Liver (tissue), 9 donors: ENCODE results near the gene POGK. TPM values are rescaled to one million over a fixed set of nuclear protein-coding genes. Genes with fewer than 3 reads are reported as not detected.

Experiments
- DNase-seq: peaks from one replicate; pipeline ENCODE4 v3.0.0-alpha.2; 2017; ENCODE audit warnings: low spot score
- H3K27ac ChIP-seq, 2 donors: one replicate each; pipeline ENCODE4 v1.7.0; 2013; ENCODE audit warnings: inconsistent platforms in 2 of 2, low read length in 2 of 2, control low read depth in 1 of 2, low read depth in 1 of 2, mild to moderate bottlenecking in 1 of 2
- H3K27me3 ChIP-seq, 4 donors: one replicate each; pipeline versions ENCODE4 v1.6.1 to v1.7.0; 2013; ENCODE audit warnings: low read length in 3 of 4, inconsistent platforms in 1 of 4, mild to moderate bottlenecking in 1 of 4, moderate library complexity in 1 of 4; ENCODE audit not compliant: control insufficient read depth in 4 of 4, insufficient read depth in 4 of 4
- H3K36me3 ChIP-seq, 4 donors: one replicate each; pipeline versions ENCODE4 v1.6.1 to v1.7.0; 2013; ENCODE audit warnings: low read length in 3 of 4, mild to moderate bottlenecking in 3 of 4, low read depth in 1 of 4, moderate library complexity in 1 of 4; ENCODE audit not compliant: control insufficient read depth in 4 of 4, insufficient read depth in 3 of 4
- H3K4me1 ChIP-seq, 4 donors: one replicate each; pipeline versions ENCODE4 v1.6.1 to v1.7.0; 2013; ENCODE audit warnings: low read length in 3 of 4, mild to moderate bottlenecking in 3 of 4, moderate library complexity in 1 of 4; ENCODE audit not compliant: control insufficient read depth in 4 of 4, insufficient read depth in 4 of 4
- H3K4me3 ChIP-seq, 3 donors: one replicate each; pipeline versions ENCODE4 v1.6.1 to v1.7.0; 2013; ENCODE audit warnings: low read length in 3 of 3, control low read depth in 1 of 3, low read depth in 1 of 3, mild to moderate bottlenecking in 1 of 3
- H3K9ac ChIP-seq, 2 donors: one replicate each; pipeline ENCODE4 v1.7.0; 2013; ENCODE audit warnings: low read length in 2 of 2, mild to moderate bottlenecking in 2 of 2, moderate library complexity in 2 of 2, control low read depth in 1 of 2, low read depth in 1 of 2
- H3K9me3 ChIP-seq, 4 donors: one replicate each; pipeline versions ENCODE4 v1.6.1 to v1.7.0; 2013; ENCODE audit warnings: low read length in 3 of 4; ENCODE audit not compliant: control insufficient read depth in 4 of 4
- EGR1 ChIP-seq, 2 donors: IDR thresholded peaks; 2 replicates each; pipeline ENCODE4 v1.6.1; 2016 to 2018; ENCODE audit warnings: antibody characterized with exemption in 2 of 2, low read depth in 2 of 2
- FOXA2 ChIP-seq: IDR thresholded peaks from 2 replicates; pipeline ENCODE4 v1.6.1; 2016; ENCODE audit warnings: antibody characterized with exemption
- GABPA ChIP-seq, 2 donors: IDR thresholded peaks in 1 of 2; conservative IDR thresholded peaks in 1 of 2; 2 replicates each; pipeline ENCODE4 v1.6.1; 2016; ENCODE audit warnings: antibody characterized with exemption in 2 of 2, mild to moderate bottlenecking in 1 of 2, moderate library complexity in 1 of 2
- HNF4A ChIP-seq, 2 donors: conservative IDR thresholded peaks; 2 replicates each; pipeline ENCODE4 v1.6.1; 2016; ENCODE audit warnings: antibody characterized with exemption in 2 of 2, mild to moderate bottlenecking in 2 of 2
- HNF4G ChIP-seq: IDR thresholded peaks from 2 replicates; pipeline ENCODE4 v1.6.1; 2016; ENCODE audit warnings: antibody characterized with exemption
- JUND ChIP-seq, 2 donors: IDR thresholded peaks; 2 replicates each; pipeline ENCODE4 v1.6.1; 2016; ENCODE audit warnings: antibody characterized with exemption in 2 of 2
- NR2F2 ChIP-seq: IDR thresholded peaks from 2 replicates; pipeline ENCODE4 v1.6.1; 2016; ENCODE audit warnings: antibody characterized with exemption
- RAD21 ChIP-seq, 2 donors: IDR thresholded peaks; 2 replicates each; pipeline ENCODE4 v1.6.1; 2016; ENCODE audit warnings: antibody characterized with exemption in 2 of 2, mild to moderate bottlenecking in 2 of 2
- SP1 ChIP-seq: IDR thresholded peaks from 2 replicates; pipeline ENCODE4 v1.6.1; 2018; ENCODE audit warnings: antibody characterized with exemption, mild to moderate bottlenecking
- TAF1 ChIP-seq: conservative IDR thresholded peaks from 2 replicates; pipeline ENCODE4 v1.6.1; 2016; ENCODE audit warnings: antibody characterized with exemption, mild to moderate bottlenecking
- YY1 ChIP-seq: IDR thresholded peaks from 2 replicates; pipeline ENCODE4 v1.6.1; 2016; ENCODE audit warnings: antibody characterized with exemption, mild to moderate bottlenecking
- WGBS: extraction: QIAGEN DNeasy Blood & Tissue Kit; methylation state at CpG from one replicate; pipeline ENCODE4 v1.1.7; 2013; 5-methylcytosine and 5-hydroxymethylcytosine counted together
- polyA plus RNA-seq, 2 donors: library from polyadenylated mRNA; stranded (reverse) in 1 of 2; unstranded in 1 of 2; fragments of 200-250 nt in 1 of 2; fragments of >200 nt in 1 of 2; fragmentation: Nextera tagmentation in 1 of 2; extraction: Ambion mirVana in 1 of 2; gene quantifications; one replicate each; pipeline versions ENCODE4 v1.2.1 to v1.2.3, GENCODE V29; 2013 to 2015
- total RNA-seq, 2 donors: library from RNA; depleted of rRNA; stranded (reverse); fragments of >200 nt; gene quantifications; one replicate each; pipeline ENCODE4 v1.2.3, GENCODE V29; 2014
- TF ChIP-seq, protein P1 (sequence below): IDR thresholded peaks from 2 replicates; pipeline ENCODE4 v1.6.1; 2016; ENCODE audit warnings: antibody characterized with exemption, mild to moderate bottlenecking
- TF ChIP-seq, protein P2 (sequence below): IDR thresholded peaks from 2 replicates; pipeline ENCODE4 v1.6.1; 2016; ENCODE audit warnings: antibody characterized with exemption
- TF ChIP-seq, protein P3 (sequence below): IDR thresholded peaks from 2 replicates; pipeline ENCODE4 v1.6.1; 2016; ENCODE audit warnings: antibody characterized with exemption
- TF ChIP-seq, protein P4 (sequence below): IDR thresholded peaks from 2 replicates; pipeline ENCODE4 v1.6.1; 2016; ENCODE audit warnings: antibody characterized with exemption
- TF ChIP-seq, protein P5 (sequence below): fragments of 150-350 bp; IDR thresholded peaks from 2 replicates; pipeline ENCODE4 v1.5.1; 2017; ENCODE audit warnings: improper control_type of control experiment, low read depth, low read length; ENCODE audit not compliant: missing input control
- donor health status: healthy.
- donor health status: healthy.
- donor health status: healthy.
- donor health status: healthy.
- donor health status: healthy.

POGK gene
- total and polyA plus RNA-seq, 4 donors = 4.2 to 14.1 (median 6.7) TPM

DNA sequence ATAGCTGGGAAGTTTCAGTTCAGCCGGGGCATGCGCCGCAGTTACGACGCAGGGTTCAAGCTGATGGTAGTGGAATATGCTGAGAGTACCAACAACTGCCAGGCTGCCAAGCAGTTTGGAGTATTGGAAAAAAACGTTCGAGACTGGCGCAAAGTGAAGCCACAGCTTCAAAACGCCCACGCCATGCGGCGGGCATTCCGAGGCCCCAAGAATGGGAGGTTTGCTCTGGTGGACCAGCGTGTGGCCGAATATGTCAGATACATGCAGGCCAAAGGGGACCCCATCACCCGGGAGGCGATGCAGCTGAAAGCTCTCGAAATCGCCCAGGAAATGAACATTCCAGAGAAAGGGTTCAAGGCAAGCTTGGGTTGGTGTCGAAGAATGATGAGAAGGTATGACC, 9.9 kb downstream of the POGK start:
- no peaks in the 10 kb centered on the region for H3K4me1 ChIP-seq
- H3K9ac ChIP-seq = no peak overlapping the region
- WGBS = 99% methylated on average over 20 of the region's 20 CpGs
- H3K27me3 ChIP-seq = no peaks in the 10 kb centered on the region
- TF ChIP-seq YY1 (no peak), EGR1 (IDR thresholded peaks at IDR 0.05; ENCODE audit: low read depth in 2 of 2) (no peak), TAF1 (no peak), GABPA (IDR thresholded peaks at IDR 0.05 in 1 of 2, conservative IDR thresholded peaks at IDR 0.05 in 1 of 2) (no peak)
- H3K9me3 ChIP-seq = no peaks in the 10 kb centered on the region
- H3K36me3 ChIP-seq = peaks cover 18 to 79% (median 53%) of the 10 kb centered on the region in 4 donors
- no peak for DNase-seq
- H3K27ac ChIP-seq = no peak overlapping the region
- no peak overlapping the region for H3K4me3 ChIP-seq

DNA sequence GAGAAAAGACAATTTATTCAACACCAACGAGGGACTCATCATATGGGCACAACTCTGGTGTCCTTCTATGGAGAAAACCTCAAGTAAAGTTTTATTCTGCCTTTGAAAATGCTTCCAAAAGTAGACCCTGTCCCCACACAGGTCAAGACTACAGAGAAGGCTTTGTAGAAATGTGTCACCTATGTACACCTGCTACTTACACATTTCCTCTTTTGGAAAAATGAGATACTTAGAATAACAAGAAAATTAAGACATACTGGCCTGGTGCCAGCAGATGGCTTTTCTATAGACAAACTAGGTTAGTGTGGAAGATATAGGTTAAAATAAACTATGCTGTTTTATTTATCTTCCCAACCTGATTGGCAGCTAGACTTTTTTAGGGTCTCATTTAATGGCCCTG, 13.6 kb downstream of the POGK start:
- Histone ChIP-seq H3K4me1 (no peaks in the 10 kb centered on the region), H3K36me3 (peaks cover 20 to 66% (median 58%) of the 10 kb centered on the region in 4 donors), H3K4me3 (no peak overlapping the region), H3K27ac (no peak overlapping the region), H3K27me3 (no peaks in the 10 kb centered on the region), H3K9ac (no peak overlapping the region), H3K9me3 (no peaks in the 10 kb centered on the region)
- TF ChIP-seq NR2F2 (no peak), JUND (IDR thresholded peaks at IDR 0.05) (no peak), GABPA (IDR thresholded peaks at IDR 0.05 in 1 of 2, conservative IDR thresholded peaks at IDR 0.05 in 1 of 2) (no peak), HNF4A (conservative IDR thresholded peaks at IDR 0.05) (no peak), YY1 (no peak), RAD21 (IDR thresholded peaks at IDR 0.05) (no peak), FOXA2 (no peak), SP1 (no peak), HNF4G (no peak)
- TF ChIP-seq, protein P1, sequence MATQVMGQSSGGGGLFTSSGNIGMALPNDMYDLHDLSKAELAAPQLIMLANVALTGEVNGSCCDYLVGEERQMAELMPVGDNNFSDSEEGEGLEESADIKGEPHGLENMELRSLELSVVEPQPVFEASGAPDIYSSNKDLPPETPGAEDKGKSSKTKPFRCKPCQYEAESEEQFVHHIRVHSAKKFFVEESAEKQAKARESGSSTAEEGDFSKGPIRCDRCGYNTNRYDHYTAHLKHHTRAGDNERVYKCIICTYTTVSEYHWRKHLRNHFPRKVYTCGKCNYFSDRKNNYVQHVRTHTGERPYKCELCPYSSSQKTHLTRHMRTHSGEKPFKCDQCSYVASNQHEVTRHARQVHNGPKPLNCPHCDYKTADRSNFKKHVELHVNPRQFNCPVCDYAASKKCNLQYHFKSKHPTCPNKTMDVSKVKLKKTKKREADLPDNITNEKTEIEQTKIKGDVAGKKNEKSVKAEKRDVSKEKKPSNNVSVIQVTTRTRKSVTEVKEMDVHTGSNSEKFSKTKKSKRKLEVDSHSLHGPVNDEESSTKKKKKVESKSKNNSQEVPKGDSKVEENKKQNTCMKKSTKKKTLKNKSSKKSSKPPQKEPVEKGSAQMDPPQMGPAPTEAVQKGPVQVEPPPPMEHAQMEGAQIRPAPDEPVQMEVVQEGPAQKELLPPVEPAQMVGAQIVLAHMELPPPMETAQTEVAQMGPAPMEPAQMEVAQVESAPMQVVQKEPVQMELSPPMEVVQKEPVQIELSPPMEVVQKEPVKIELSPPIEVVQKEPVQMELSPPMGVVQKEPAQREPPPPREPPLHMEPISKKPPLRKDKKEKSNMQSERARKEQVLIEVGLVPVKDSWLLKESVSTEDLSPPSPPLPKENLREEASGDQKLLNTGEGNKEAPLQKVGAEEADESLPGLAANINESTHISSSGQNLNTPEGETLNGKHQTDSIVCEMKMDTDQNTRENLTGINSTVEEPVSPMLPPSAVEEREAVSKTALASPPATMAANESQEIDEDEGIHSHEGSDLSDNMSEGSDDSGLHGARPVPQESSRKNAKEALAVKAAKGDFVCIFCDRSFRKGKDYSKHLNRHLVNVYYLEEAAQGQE = no peak
- TF ChIP-seq, protein P2, sequence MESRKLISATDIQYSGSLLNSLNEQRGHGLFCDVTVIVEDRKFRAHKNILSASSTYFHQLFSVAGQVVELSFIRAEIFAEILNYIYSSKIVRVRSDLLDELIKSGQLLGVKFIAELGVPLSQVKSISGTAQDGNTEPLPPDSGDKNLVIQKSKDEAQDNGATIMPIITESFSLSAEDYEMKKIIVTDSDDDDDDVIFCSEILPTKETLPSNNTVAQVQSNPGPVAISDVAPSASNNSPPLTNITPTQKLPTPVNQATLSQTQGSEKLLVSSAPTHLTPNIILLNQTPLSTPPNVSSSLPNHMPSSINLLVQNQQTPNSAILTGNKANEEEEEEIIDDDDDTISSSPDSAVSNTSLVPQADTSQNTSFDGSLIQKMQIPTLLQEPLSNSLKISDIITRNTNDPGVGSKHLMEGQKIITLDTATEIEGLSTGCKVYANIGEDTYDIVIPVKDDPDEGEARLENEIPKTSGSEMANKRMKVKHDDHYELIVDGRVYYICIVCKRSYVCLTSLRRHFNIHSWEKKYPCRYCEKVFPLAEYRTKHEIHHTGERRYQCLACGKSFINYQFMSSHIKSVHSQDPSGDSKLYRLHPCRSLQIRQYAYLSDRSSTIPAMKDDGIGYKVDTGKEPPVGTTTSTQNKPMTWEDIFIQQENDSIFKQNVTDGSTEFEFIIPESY = no peak
- TF ChIP-seq, protein P3, sequence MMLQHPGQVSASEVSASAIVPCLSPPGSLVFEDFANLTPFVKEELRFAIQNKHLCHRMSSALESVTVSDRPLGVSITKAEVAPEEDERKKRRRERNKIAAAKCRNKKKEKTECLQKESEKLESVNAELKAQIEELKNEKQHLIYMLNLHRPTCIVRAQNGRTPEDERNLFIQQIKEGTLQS = no peak
- TF ChIP-seq, protein P4, sequence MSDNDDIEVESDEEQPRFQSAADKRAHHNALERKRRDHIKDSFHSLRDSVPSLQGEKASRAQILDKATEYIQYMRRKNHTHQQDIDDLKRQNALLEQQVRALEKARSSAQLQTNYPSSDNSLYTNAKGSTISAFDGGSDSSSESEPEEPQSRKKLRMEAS = no peak
- TF ChIP-seq, protein P5, sequence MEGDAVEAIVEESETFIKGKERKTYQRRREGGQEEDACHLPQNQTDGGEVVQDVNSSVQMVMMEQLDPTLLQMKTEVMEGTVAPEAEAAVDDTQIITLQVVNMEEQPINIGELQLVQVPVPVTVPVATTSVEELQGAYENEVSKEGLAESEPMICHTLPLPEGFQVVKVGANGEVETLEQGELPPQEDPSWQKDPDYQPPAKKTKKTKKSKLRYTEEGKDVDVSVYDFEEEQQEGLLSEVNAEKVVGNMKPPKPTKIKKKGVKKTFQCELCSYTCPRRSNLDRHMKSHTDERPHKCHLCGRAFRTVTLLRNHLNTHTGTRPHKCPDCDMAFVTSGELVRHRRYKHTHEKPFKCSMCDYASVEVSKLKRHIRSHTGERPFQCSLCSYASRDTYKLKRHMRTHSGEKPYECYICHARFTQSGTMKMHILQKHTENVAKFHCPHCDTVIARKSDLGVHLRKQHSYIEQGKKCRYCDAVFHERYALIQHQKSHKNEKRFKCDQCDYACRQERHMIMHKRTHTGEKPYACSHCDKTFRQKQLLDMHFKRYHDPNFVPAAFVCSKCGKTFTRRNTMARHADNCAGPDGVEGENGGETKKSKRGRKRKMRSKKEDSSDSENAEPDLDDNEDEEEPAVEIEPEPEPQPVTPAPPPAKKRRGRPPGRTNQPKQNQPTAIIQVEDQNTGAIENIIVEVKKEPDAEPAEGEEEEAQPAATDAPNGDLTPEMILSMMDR = no peak
- DNase-seq = no peak
- 27% methylated on average over 1 of the region's 1 CpG for WGBS
